Measurements from ENCODE around the gene BGN. TPM values are rescaled to one million over a fixed set of nuclear protein-coding genes. Genes with fewer than 3 reads are reported as not detected.

The BGN gene
- 205 TPM for total RNA-seq
- long read RNA-seq, transcript BGN-201 (8 exons, 2,402 nt), result major isoform, 172 of 224 reads
- long read RNA-seq, partial matches to known transcripts, result 49 of 224 reads
- long read RNA-seq, other reads (novel, unspliced or antisense), result 3 of 224 reads

DNA sequence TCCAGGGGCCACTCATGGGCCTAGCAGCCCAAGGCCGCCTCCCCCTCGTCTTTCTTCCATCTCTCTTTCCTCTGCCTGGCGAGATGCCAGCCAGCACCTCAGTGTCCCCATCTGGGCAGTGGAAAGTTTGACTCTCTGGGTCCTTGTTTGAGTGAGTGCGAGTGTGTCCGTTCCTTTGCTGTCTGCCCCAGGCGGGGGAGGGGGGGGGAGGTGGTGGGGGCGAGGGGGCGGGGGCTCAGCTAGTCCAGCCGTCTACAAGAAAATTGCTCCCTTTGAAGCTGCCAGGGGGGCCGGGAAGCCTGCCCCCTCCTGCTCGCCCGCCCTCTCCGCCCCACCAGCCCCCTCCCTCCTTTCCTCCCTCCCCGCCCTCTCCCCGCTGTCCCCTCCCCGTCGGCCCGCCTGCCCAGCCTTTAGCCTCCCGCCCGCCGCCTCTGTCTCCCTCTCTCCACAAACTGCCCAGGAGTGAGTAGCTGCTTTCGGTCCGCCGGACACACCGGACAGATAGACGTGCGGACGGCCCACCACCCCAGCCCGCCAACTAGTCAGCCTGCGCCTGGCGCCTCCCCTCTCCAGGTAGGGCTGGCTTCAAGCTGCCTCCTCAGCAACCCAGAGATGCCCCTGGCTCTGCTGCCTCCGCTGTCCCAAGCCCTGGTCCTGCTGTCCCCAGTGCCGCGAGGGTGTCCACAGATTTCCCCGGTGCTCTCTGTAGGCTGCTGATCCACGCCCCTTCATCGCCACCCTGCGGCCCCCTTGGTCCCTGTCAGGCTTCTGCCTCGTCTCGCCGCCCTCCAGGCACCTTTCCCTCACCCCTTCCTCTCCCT, at the start of gene BGN:
BGN (plus strand) TSS at position 440 of the 821 bp plus-strand sequence. CDS start 9,652 bp downstream, outside the sequence.
- no peak for DNase-seq
- intact Hi-C loops (cut with DNase I), result no loop called here

GRCh38 chrX:153445106-153445855, 49.5 kb upstream of the BGN start:
- Histone ChIP-seq H3K27me3 (no peaks in the 10 kb centered on the region), H3K4me1 (no peaks in the 10 kb centered on the region), H3K27ac (no peak overlapping the region), H3K36me3 (no peaks in the 10 kb centered on the region), H3K4me3 (no peak overlapping the region), H3K9me3 (no peaks in the 10 kb centered on the region)
- TF ChIP-seq, protein P1, sequence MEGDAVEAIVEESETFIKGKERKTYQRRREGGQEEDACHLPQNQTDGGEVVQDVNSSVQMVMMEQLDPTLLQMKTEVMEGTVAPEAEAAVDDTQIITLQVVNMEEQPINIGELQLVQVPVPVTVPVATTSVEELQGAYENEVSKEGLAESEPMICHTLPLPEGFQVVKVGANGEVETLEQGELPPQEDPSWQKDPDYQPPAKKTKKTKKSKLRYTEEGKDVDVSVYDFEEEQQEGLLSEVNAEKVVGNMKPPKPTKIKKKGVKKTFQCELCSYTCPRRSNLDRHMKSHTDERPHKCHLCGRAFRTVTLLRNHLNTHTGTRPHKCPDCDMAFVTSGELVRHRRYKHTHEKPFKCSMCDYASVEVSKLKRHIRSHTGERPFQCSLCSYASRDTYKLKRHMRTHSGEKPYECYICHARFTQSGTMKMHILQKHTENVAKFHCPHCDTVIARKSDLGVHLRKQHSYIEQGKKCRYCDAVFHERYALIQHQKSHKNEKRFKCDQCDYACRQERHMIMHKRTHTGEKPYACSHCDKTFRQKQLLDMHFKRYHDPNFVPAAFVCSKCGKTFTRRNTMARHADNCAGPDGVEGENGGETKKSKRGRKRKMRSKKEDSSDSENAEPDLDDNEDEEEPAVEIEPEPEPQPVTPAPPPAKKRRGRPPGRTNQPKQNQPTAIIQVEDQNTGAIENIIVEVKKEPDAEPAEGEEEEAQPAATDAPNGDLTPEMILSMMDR (IDR thresholded peaks at IDR 0.05), result no peak
- DNase-seq, result no peak
- ATAC-seq, result no peak
- intact Hi-C loops (cut with DNase I), result no loop called here

More for the DNA sequence above, at the start of gene BGN:
- peak; percentile 43 for ATAC-seq
- H3K4me1 ChIP-seq, result no peaks in the 10 kb centered on the region
- TF ChIP-seq, protein P1 (IDR thresholded peaks at IDR 0.05), result peak; percentile 28
- no peaks in the 10 kb centered on the region for H3K36me3 ChIP-seq
- H3K27me3 ChIP-seq, result no peaks in the 10 kb centered on the region
- peak within 1 kb of the TSS; percentile 30 for H3K27ac ChIP-seq
- H3K4me3 ChIP-seq, result peak within 1 kb of the TSS; percentile 40
- no peaks in the 10 kb centered on the region for H3K9me3 ChIP-seq

- Histone ChIP-seq H3K36me3 (no peaks in the 10 kb centered on the region), H3K27me3 (no peaks in the 10 kb centered on the region), H3K4me3 (no peak within 1 kb of the TSS), H3K27ac (no peak within 1 kb of the TSS), H3K4me1 (no peaks in the 10 kb centered on the region), H3K9me3 (no peaks in the 10 kb centered on the region)
- TF ChIP-seq, protein P1 (IDR thresholded peaks at IDR 0.05), result no peak
- intact Hi-C loops (cut with DNase I), result no loop called here
- DNase-seq (no peak), ATAC-seq (no peak)
Observed at GRCh38 chrX:153445856-153446635, 48.7 kb upstream of the BGN start, which contains the start of gene TREX2. Gene TREX2, minus strand, starts transcription at chrX:153446056. Its CDS starts 626 bp downstream, at chrX:153445430.

- intact Hi-C loops (cut with DNase I), result no loop called here
- TF ChIP-seq, protein P1 (IDR thresholded peaks at IDR 0.05), result no peak
- H3K27ac ChIP-seq, result no peak overlapping the region
- no peaks in the 10 kb centered on the region for H3K4me1 ChIP-seq
- no peaks in the 10 kb centered on the region for H3K27me3 ChIP-seq
- H3K4me3 ChIP-seq, result no peak overlapping the region
- H3K36me3 ChIP-seq, result no peaks in the 10 kb centered on the region
- ATAC-seq (no peak), DNase-seq (no peak)
- H3K9me3 ChIP-seq, result no peaks in the 10 kb centered on the region
Observed at GRCh38 chrX:153446636-153446936, 48.2 kb upstream of the BGN start.

DNA sequence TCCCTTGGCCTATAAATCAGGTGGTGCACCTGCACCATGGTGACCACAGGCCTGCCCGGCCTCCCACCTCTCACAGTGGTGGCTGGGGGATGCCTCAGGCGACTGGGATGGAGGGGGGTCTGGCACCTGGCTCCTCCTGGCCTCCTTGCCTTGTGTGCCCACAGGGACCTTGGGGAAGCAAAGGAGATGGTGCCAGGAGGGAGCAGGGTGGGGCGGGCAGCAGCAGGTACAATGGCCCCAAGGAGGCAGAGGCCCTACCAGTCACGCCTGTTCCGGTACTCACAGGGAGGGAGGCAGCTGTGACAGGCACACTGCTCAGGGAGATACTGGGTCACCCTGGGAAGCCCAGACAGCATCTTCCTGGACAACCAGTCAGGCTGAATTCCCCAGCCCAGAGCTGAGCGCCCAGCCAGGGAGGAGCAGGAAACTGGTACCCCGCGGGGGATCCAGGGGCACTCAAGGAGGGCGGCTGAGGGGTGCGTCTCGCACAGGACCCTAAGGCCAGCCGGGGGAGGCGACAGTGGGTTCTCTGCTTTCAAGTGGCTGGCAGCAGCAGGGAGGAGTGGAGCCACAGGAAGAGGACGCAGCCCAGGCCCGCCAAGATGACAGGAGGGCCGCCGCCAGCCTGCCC, 47.7 kb upstream of the BGN start:
- TF ChIP-seq, protein P1 (IDR thresholded peaks at IDR 0.05), result no peak
- Histone ChIP-seq H3K9me3 (no peaks in the 10 kb centered on the region), H3K4me3 (no peak overlapping the region), H3K27ac (no peak overlapping the region), H3K4me1 (no peaks in the 10 kb centered on the region), H3K36me3 (no peaks in the 10 kb centered on the region), H3K27me3 (no peaks in the 10 kb centered on the region)
- ATAC-seq (no peak), DNase-seq (no peak)
- intact Hi-C loops (cut with DNase I), result no loop called here
